ENCODE data around the gene GDPD4. TPM values are rescaled to one million over a fixed set of nuclear protein-coding genes. Genes with fewer than 3 reads are reported as not detected.

GDPD4 gene
- total RNA-seq, 1 experiment from 2014 or later: not detected

DNA sequence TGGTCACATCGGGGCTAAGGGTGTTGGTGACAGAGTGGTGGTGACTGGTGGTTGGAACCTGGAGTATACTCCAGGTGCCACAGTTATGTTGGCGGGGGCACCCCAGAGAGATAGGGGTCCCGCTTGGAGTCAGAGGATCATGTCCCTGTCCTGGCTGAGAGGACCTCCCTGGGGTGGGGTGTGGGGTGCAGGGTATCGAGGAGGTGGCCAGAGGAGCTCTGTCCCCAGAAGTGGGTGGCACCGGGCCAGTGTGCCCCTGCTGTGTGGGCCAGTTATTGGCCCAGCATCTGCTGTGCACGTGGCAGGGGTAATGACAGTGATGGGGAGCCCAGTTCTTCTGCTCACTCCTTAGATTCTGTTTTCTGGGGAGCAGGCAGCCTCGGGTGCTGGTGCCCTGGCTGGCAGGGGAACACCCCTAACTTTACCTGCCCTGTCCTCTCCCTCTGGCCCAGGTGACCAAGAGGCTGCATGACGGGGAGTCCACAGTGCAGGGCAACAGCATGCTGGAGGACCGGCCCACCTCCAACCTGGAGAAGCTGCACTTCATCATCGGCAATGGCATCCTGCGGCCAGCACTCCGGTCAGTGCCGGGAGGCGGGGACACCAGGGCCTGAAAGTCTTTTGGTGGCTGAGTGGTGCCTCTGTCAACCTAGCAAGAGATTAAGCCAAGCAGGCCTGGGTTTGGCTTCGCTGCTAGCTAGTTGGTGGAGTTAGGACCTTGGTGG, 117.2 kb downstream of the GDPD4 start:
- no TSS peak for BruUV-seq (replicated peaks)
- H3K4me1 ChIP-seq (ENCODE audit: insufficient read depth, low read length, poor library complexity, severe bottlenecking): no peaks in the 10 kb centered on the region
- no peak for TF ChIP-seq EZH2 (IDR thresholded peaks at IDR 0.05; ENCODE audit: borderline replicate concordance, low read depth, low read length, poor library complexity, severe bottlenecking)
- TF ChIP-seq, protein P1, sequence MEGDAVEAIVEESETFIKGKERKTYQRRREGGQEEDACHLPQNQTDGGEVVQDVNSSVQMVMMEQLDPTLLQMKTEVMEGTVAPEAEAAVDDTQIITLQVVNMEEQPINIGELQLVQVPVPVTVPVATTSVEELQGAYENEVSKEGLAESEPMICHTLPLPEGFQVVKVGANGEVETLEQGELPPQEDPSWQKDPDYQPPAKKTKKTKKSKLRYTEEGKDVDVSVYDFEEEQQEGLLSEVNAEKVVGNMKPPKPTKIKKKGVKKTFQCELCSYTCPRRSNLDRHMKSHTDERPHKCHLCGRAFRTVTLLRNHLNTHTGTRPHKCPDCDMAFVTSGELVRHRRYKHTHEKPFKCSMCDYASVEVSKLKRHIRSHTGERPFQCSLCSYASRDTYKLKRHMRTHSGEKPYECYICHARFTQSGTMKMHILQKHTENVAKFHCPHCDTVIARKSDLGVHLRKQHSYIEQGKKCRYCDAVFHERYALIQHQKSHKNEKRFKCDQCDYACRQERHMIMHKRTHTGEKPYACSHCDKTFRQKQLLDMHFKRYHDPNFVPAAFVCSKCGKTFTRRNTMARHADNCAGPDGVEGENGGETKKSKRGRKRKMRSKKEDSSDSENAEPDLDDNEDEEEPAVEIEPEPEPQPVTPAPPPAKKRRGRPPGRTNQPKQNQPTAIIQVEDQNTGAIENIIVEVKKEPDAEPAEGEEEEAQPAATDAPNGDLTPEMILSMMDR (conservative IDR thresholded peaks at IDR 0.05; ENCODE audit: low read depth, low read length): no peak
- CTCF ChIA-PET: no interaction called here
- no peak overlapping the region for H3K4me3 ChIP-seq (ENCODE audit: low read depth, low read length, poor library complexity, severe bottlenecking)
- intact Hi-C loops (cut with micrococcal nuclease; ENCODE audit: unreplicated experiment): no loop called here
- H3K27ac ChIP-seq (ENCODE audit: low read depth, low read length, poor library complexity, severe bottlenecking): no peak overlapping the region
- H3K9me3 ChIP-seq (ENCODE audit: low read depth, low read length, poor library complexity, severe bottlenecking): no peaks in the 10 kb centered on the region
- H3K36me3 ChIP-seq (ENCODE audit: insufficient read depth, low read length, poor library complexity, severe bottlenecking): no peaks in the 10 kb centered on the region
- DNase-seq (ENCODE audit: low spot score): no peak
- POLR2A ChIA-PET (ENCODE audit: low non-redundant PET): no interaction called here
- H3K27me3 ChIP-seq (replicated peaks; ENCODE audit: insufficient read depth, low read depth, low read length, poor library complexity): no peaks in the 10 kb centered on the region

DNA sequence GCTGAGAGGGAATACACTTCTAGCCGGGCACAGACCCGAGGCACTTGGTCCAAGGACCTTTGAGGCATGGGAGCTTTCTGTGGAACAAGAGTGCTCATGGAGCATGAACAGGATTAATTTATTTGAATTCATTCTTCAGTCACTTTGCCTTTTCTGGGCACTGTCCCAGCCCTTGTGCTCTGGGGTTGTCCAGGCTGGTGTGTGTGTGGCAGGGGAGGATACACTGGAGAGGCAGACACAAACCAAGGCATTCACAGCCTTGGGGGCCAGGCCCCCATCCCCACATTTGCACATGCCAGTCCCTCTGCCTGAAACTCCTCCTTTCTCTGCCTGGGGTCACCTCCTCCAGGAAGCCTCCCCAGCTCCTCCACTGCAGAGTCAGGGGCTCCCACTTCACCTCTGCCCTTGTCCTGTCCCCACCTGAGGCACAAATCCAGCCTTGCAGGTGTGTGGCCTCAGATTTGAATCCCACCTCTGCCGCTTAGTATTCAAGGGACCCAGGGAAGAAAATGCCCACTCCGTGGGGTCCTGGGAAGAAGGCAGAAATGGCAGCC, 118.0 kb downstream of the GDPD4 start:
- Histone ChIP-seq H3K4me1 (ENCODE audit: insufficient read depth, low read length, poor library complexity, severe bottlenecking) (no peaks in the 10 kb centered on the region), H3K4me3 (ENCODE audit: low read depth, low read length, poor library complexity, severe bottlenecking) (no peak overlapping the region), H3K9me3 (ENCODE audit: low read depth, low read length, poor library complexity, severe bottlenecking) (no peaks in the 10 kb centered on the region), H3K27ac (ENCODE audit: low read depth, low read length, poor library complexity, severe bottlenecking) (no peak overlapping the region), H3K36me3 (ENCODE audit: insufficient read depth, low read length, poor library complexity, severe bottlenecking) (no peaks in the 10 kb centered on the region), H3K27me3 (replicated peaks; ENCODE audit: insufficient read depth, low read depth, low read length, poor library complexity) (no peaks in the 10 kb centered on the region)
- BruUV-seq (replicated peaks): no TSS peak
- DNase-seq (ENCODE audit: low spot score): no peak
- POLR2A ChIA-PET (ENCODE audit: low non-redundant PET): no interaction called here
- intact Hi-C loops (cut with micrococcal nuclease; ENCODE audit: unreplicated experiment): no loop called here
- TF ChIP-seq, protein P1 (conservative IDR thresholded peaks at IDR 0.05; ENCODE audit: low read depth, low read length): no peak
- no peak for TF ChIP-seq EZH2 (IDR thresholded peaks at IDR 0.05; ENCODE audit: borderline replicate concordance, low read depth, low read length, poor library complexity, severe bottlenecking)
- CTCF ChIA-PET: no interaction called here

DNA sequence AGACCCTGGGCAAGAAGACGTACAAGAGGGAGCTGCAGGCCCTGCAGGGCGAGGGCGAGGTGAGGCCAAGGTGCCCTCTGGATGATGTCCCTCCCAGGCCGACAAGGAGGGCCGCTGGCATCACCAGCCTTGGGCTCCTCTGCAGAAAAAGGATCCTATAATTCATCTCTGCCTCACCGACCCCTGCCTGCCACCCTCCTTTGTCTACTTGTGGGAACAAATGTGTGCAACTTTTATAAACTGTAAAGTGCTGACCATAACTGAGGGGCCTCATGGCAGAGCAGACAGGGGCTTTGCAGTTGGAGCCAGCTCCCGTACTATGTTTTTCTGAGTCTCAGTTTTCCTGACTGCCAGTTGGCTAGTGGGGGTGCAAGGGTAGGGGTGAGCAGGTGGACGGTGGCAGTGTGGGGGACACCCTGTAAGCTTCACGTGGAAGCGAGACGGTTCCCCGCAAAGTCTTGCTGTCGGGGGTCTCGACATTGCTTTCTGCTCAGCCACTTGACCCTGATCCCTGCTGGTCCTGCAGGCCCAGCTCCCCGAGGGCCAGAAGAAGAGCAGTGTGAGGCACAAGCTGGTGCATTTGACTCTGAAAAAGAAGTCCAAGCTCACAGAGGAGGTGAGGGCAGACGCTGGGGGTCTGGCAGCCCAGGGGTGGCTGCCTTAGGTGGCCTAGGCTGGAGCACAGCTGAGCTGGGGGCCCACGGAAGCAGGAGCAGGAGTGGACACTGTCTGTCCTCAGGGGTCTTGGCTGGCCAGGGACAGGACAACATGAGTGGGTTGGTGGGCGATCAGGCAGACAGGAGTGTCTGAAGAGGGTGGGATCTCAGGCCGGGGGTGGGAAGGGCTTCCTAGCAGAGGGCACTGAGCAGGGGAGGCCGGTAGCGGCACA, 118.7 kb downstream of the GDPD4 start:
- Histone ChIP-seq H3K9me3 (ENCODE audit: low read depth, low read length, poor library complexity, severe bottlenecking) (no peaks in the 10 kb centered on the region), H3K36me3 (ENCODE audit: insufficient read depth, low read length, poor library complexity, severe bottlenecking) (no peaks in the 10 kb centered on the region), H3K4me3 (ENCODE audit: low read depth, low read length, poor library complexity, severe bottlenecking) (no peak overlapping the region), H3K4me1 (ENCODE audit: insufficient read depth, low read length, poor library complexity, severe bottlenecking) (no peaks in the 10 kb centered on the region), H3K27me3 (replicated peaks; ENCODE audit: insufficient read depth, low read depth, low read length, poor library complexity) (no peaks in the 10 kb centered on the region), H3K27ac (ENCODE audit: low read depth, low read length, poor library complexity, severe bottlenecking) (no peak overlapping the region)
- DNase-seq (ENCODE audit: low spot score): no peak
- POLR2A ChIA-PET (ENCODE audit: low non-redundant PET): no interaction called here
- BruUV-seq (replicated peaks): no TSS peak
- no peak for TF ChIP-seq EZH2 (IDR thresholded peaks at IDR 0.05; ENCODE audit: borderline replicate concordance, low read depth, low read length, poor library complexity, severe bottlenecking)
- TF ChIP-seq, protein P1 (conservative IDR thresholded peaks at IDR 0.05; ENCODE audit: low read depth, low read length): no peak
- CTCF ChIA-PET: no interaction called here
- intact Hi-C loops (cut with micrococcal nuclease; ENCODE audit: unreplicated experiment): no loop called here
